Cerebellar cortex (tissue), 1 donor: Measurements from ENCODE around the gene ARHGEF25.
"Not testable (repeated sequence)": the region's sequence is repeated elsewhere in the genome, so short reads cannot be mapped to it uniquely, and the experiment has no call there.

ENCODE experiments used
- DNase-seq: peaks from one replicate; pipeline ENCODE4 v3.0.0-alpha.2; 2015; ENCODE audit warnings: low spot score

Gene ARHGEF25

GRCh38 chr12:57622293-57623245 lies 11.3 kb downstream of the ARHGEF25 start:
- no peak for DNase-seq

- DNase-seq = no peak
These were observed 12.2 kb downstream of the ARHGEF25 start for GRCh38 chr12:57623385-57623784.

- no peak for DNase-seq
These were observed 12.7 kb downstream of the ARHGEF25 start for GRCh38 chr12:57623811-57624390.

GRCh38 chr12:57624441-57625220 lies 13.4 kb downstream of the ARHGEF25 start:
- no peak for DNase-seq

GRCh38 chr12:57625261-57626032 lies 14.2 kb downstream of the ARHGEF25 start:
- DNase-seq = no peak

GRCh38 chr12:57626111-57626920 lies 15.1 kb downstream of the ARHGEF25 start:
- no peak for DNase-seq

- no peak for DNase-seq
These were observed 15.7 kb downstream of the ARHGEF25 start for GRCh38 chr12:57626921-57627445.

- DNase-seq = peak; percentile 35
These were observed 16.5 kb downstream of the ARHGEF25 start for GRCh38 chr12:57627501-57628279.

- no peak for DNase-seq
These were observed 17.3 kb downstream of the ARHGEF25 start for GRCh38 chr12:57628280-57629191.

- DNase-seq = no peak
These were observed 18.7 kb downstream of the ARHGEF25 start for GRCh38 chr12:57629897-57630471.

GRCh38 chr12:57630891-57631433 lies 19.7 kb downstream of the ARHGEF25 start:
- DNase-seq = no peak

- DNase-seq = no peak
These were observed 20.4 kb downstream of the ARHGEF25 start for GRCh38 chr12:57631566-57632072.

GRCh38 chr12:57632073-57632957 lies 21.1 kb downstream of the ARHGEF25 start:
- peak; percentile 66 for DNase-seq

GRCh38 chr12:57632958-57633840 lies 22.0 kb downstream of the ARHGEF25 start, which contains the start of gene B4GALNT1:
Gene B4GALNT1, minus strand, starts transcription at chr12:57633201. Its CDS starts 1,069 bp downstream, at chr12:57632132.
- DNase-seq = peak; percentile 79

GRCh38 chr12:57636731-57637130 lies 25.5 kb downstream of the ARHGEF25 start:
- DNase-seq = not testable (repeated sequence)

- no peak for DNase-seq
These were observed 26.1 kb downstream of the ARHGEF25 start for GRCh38 chr12:57637364-57637763.
